ENCODE measurements around the gene SDR42E2.

Gene SDR42E2

GRCh38 chr16:22222998-22223397 is 60.7 kb downstream of the SDR42E2 start:
- POLR2A ChIA-PET = no interaction called here
- CTCF ChIA-PET = no interaction called here
- no peaks in the 10 kb centered on the region for H3K4me1 ChIP-seq (ENCODE audit: control insufficient read depth, insufficient read depth, low read length)
- TF ChIP-seq PRDM10 (tag by site-specific recombination; IDR thresholded peaks at IDR 0.05) (0 out of 2 replicates have a peak, but pooled peaks have one; percentile 40), ZNF785 (tag by site-specific recombination; IDR thresholded peaks at IDR 0.05) (no peak), ZNF140 (tag by site-specific recombination; IDR thresholded peaks at IDR 0.05) (peak; percentile 93; the same call in 1 of the 2 replicates)
- H3K27ac ChIP-seq (ENCODE audit: extremely low read depth, low read depth, low read length) = no peak overlapping the region
- H3K36me3 ChIP-seq (ENCODE audit: control insufficient read depth in 2 of 2, insufficient read depth in 1 of 2, low read length in 2 of 2) = peaks cover 0 to 8% of the 10 kb centered on the region in 2 experiments; a peak in 1 of 3 replicates
- no peaks in the 10 kb centered on the region for H3K9me3 ChIP-seq (ENCODE audit: control insufficient read depth, insufficient read depth, low read depth, low read length)
- H3K4me3 ChIP-seq (ENCODE audit: low read depth, low read length) = no peak overlapping the region

GRCh38 chr16:22225060-22225459 is 62.8 kb downstream of the SDR42E2 start:
- CTCF ChIA-PET = interaction anchor here (1.0 kb wide), 1 partner anchor 193 kb away, joined by 3 read pairs; no protein-coding TSS in a partner anchor
- Histone ChIP-seq H3K9me3 (ENCODE audit: control insufficient read depth, insufficient read depth, low read depth, low read length) (no peaks in the 10 kb centered on the region), H3K4me1 (ENCODE audit: control insufficient read depth, insufficient read depth, low read length) (0 out of 2 replicates have a peak, but pooled peaks cover 2% of the 10 kb centered on the region), H3K27ac (ENCODE audit: extremely low read depth, low read depth, low read length) (no peak overlapping the region), H3K4me3 (ENCODE audit: low read depth, low read length) (no peak overlapping the region), H3K36me3 (ENCODE audit: control insufficient read depth in 2 of 2, insufficient read depth in 1 of 2, low read length in 2 of 2) (peaks cover 3 to 11% of the 10 kb centered on the region in 2 experiments; a peak in 2 of 3 replicates)
- TF ChIP-seq ZNF423 (tag by site-specific recombination; IDR thresholded peaks at IDR 0.05) (no peak), ZNF274 (IDR thresholded peaks at IDR 0.05; ENCODE audit: low read length) (no peak), ZNF274 (tag by site-specific recombination; IDR thresholded peaks at IDR 0.05; ENCODE audit: borderline replicate concordance) (no peak), PRDM2 (tag by site-specific recombination; IDR thresholded peaks at IDR 0.05; ENCODE audit: borderline replicate concordance) (no peak), BCL6B (tag by site-specific recombination; IDR thresholded peaks at IDR 0.05) (no peak), ZNF830 (tag by site-specific recombination; IDR thresholded peaks at IDR 0.05; ENCODE audit: low read depth) (no peak), ZFHX2 (tag by site-specific recombination; conservative IDR thresholded peaks at IDR 0.05) (0 out of 2 replicates have a peak, but pooled peaks have one; percentile 28), EGR2 (tag by site-specific recombination; IDR thresholded peaks at IDR 0.05; ENCODE audit: low read depth) (0 out of 2 replicates have a peak, but pooled peaks have one; percentile 35), ZNF433 (tag by site-specific recombination; IDR thresholded peaks at IDR 0.05; ENCODE audit: low read depth) (no peak), ZNF585B (tag by site-specific recombination; IDR thresholded peaks at IDR 0.05) (no peak), ZNF311 (tag by site-specific recombination; IDR thresholded peaks at IDR 0.05; ENCODE audit: borderline replicate concordance) (no peak), ZNF48 (tag by site-specific recombination; IDR thresholded peaks at IDR 0.05) (no peak), ZNF404 (tag by site-specific recombination; IDR thresholded peaks at IDR 0.05) (no peak), ZBTB10 (tag by site-specific recombination; IDR thresholded peaks at IDR 0.05) (no peak)
- POLR2A ChIA-PET = no interaction called here

Data from HEK293 (cell line).